WTC11 (cell line): ENCODE data around the gene LARP4B. TPM values are rescaled to one million over a fixed set of nuclear protein-coding genes. Genes with fewer than 3 reads are reported as not detected.

Experiments
- ATAC-seq: fragments of 200-7000 bp; cut with Tn5 transposase; 2 replicates; pipeline ENCODE4 v1.10.0; 2021; ENCODE audit warnings: mild to moderate bottlenecking, moderate library complexity
- CTCF ChIA-PET: fragments of 300-600 bp; sonication (Branson Sonifier 250); formaldehyde crosslinking; loops from one replicate; lab custom pipeline; 2021; ENCODE audit warnings: antibody characterized with exemption; lab: Charles Lee
- POLR2A ChIA-PET: fragments of 350-600 bp; sonication (Branson Sonifier 250); formaldehyde crosslinking; loops from one replicate; lab custom pipeline; 2021; ENCODE audit warnings: antibody characterized with exemption; lab: Charles Lee
- DNase-seq: peaks from one replicate; pipeline ENCODE4 v3.0.0; 2021; ENCODE audit warnings: low spot score
- H3K27ac Mint-ChIP-seq: 2 replicates; pipeline ENCODE4 v1.8.0; 2021; ENCODE audit warnings: mixed read lengths
- H3K27me3 Mint-ChIP-seq: 2 replicates; pipeline ENCODE4 v1.8.0; 2021; ENCODE audit warnings: low read depth, mild to moderate bottlenecking, moderate library complexity, mixed read lengths
- H3K36me3 Mint-ChIP-seq: 2 replicates; pipeline ENCODE4 v1.8.0; 2021; ENCODE audit warnings: mixed read lengths
- H3K4me1 Mint-ChIP-seq: 2 replicates; pipeline ENCODE4 v1.8.0; 2022; ENCODE audit warnings: mixed read lengths
- H3K4me3 Mint-ChIP-seq: 2 replicates; pipeline ENCODE4 v1.8.0; 2021; ENCODE audit warnings: mild to moderate bottlenecking, moderate library complexity, mixed read lengths
- H3K9me3 Mint-ChIP-seq: 2 replicates; pipeline ENCODE4 v1.8.0; 2021; ENCODE audit warnings: mixed read lengths
- AR ChIP-seq: fragments of 250-450 bp; sonication (Bioruptor Pico); IDR thresholded peaks from 2 replicates; pipeline ENCODE4 v1.9.0; 2021; ENCODE audit warnings: mild to moderate bottlenecking
- E2F4 ChIP-seq: sonication (generic); formaldehyde crosslinking; IDR thresholded peaks from 2 replicates; pipeline ENCODE4 v1.8.1; 2022; ENCODE audit warnings: low read depth, mild to moderate bottlenecking, moderate library complexity, missing genetic modification reagents, borderline replicate concordance
- EMX1 ChIP-seq: fragments of 250-450 bp; sonication (Bioruptor Pico); IDR thresholded peaks from 2 replicates; pipeline ENCODE4 v1.8.0; 2021; ENCODE audit warnings: mild to moderate bottlenecking
- HMGA2 ChIP-seq: fragments of 250-450 bp; sonication (Bioruptor Pico); IDR thresholded peaks from 2 replicates; pipeline ENCODE4 v1.4.0; 2021; ENCODE audit warnings: mild to moderate bottlenecking, moderate library complexity
- IRF1 ChIP-seq: sonication (generic); formaldehyde crosslinking; IDR thresholded peaks from 2 replicates; pipeline ENCODE4 v1.8.0; 2023; ENCODE audit warnings: missing genetic modification reagents
- JAZF1 ChIP-seq: fragments of 250-450 bp; sonication (Bioruptor Pico); IDR thresholded peaks from 2 replicates; pipeline ENCODE4 v1.9.0; 2021; ENCODE audit warnings: moderate library complexity, mild to moderate bottlenecking, inconsistent platforms
- MXD4 ChIP-seq: fragments of 250-450 bp; sonication (Bioruptor Pico); IDR thresholded peaks from 2 replicates; pipeline ENCODE4 v1.8.0; 2021; ENCODE audit warnings: mild to moderate bottlenecking, moderate library complexity, borderline replicate concordance
- NFE2L1 ChIP-seq: sonication (generic); formaldehyde crosslinking; IDR thresholded peaks from 2 replicates; pipeline ENCODE4 v1.8.1; 2023; ENCODE audit warnings: missing genetic modification reagents
- NFYB ChIP-seq: sonication (generic); formaldehyde crosslinking; conservative IDR thresholded peaks from 2 replicates; pipeline ENCODE4 v1.8.0; 2022; ENCODE audit warnings: low read depth, missing genetic modification reagents
- PRDM15 ChIP-seq: sonication (generic); formaldehyde crosslinking; IDR thresholded peaks from 2 replicates; pipeline ENCODE4 v1.8.0; 2022; ENCODE audit warnings: missing genetic modification reagents
- PREB ChIP-seq: sonication (generic); formaldehyde crosslinking; IDR thresholded peaks from 2 replicates; pipeline ENCODE4 v1.8.1; 2022; ENCODE audit warnings: mild to moderate bottlenecking, missing genetic modification reagents, moderate library complexity, borderline replicate concordance
- RELA ChIP-seq: sonication (generic); formaldehyde crosslinking; IDR thresholded peaks from 2 replicates; pipeline ENCODE4 v1.8.1; 2022; ENCODE audit warnings: missing genetic modification reagents, mild to moderate bottlenecking, borderline replicate concordance
- SMAD3 ChIP-seq: sonication (generic); formaldehyde crosslinking; IDR thresholded peaks from 2 replicates; pipeline ENCODE4 v1.8.0; 2022; ENCODE audit warnings: missing genetic modification reagents, mild to moderate bottlenecking, borderline replicate concordance
- SP1 ChIP-seq: sonication (generic); formaldehyde crosslinking; conservative IDR thresholded peaks from 2 replicates; pipeline ENCODE4 v1.8.1; 2022; ENCODE audit warnings: missing genetic modification reagents
- USF1 ChIP-seq: sonication (generic); formaldehyde crosslinking; IDR thresholded peaks from 2 replicates; pipeline ENCODE4 v1.8.0; 2022; ENCODE audit warnings: mild to moderate bottlenecking, missing genetic modification reagents
- ZNF263 ChIP-seq: sonication (generic); formaldehyde crosslinking; IDR thresholded peaks from 2 replicates; pipeline ENCODE4 v1.8.1; 2022; ENCODE audit warnings: low read depth, mild to moderate bottlenecking, moderate library complexity, missing genetic modification reagents
- ZNF281 ChIP-seq: sonication (generic); formaldehyde crosslinking; IDR thresholded peaks from 2 replicates; pipeline ENCODE4 v1.8.0; 2023; ENCODE audit warnings: mild to moderate bottlenecking, missing genetic modification reagents
- total RNA-seq: library from RNA; stranded (reverse); gene quantifications from 3 replicates; pipeline ENCODE4 v1.2.3, GENCODE V29; 2021

The LARP4B gene
- total RNA-seq, 1 experiment from 2014 or later = 87.1 TPM

GRCh38 chr10:794382-794956 is 137.0 kb downstream of the LARP4B start:
- Mint-ChIP-seq H3K9me3 (peaks cover 41% of the 10 kb centered on the region), H3K4me1 (no peaks in the 10 kb centered on the region), H3K27me3 (peaks cover 8% of the 10 kb centered on the region), H3K27ac (no peak overlapping the region), H3K36me3 (peaks cover 34% of the 10 kb centered on the region), H3K4me3 (no peak overlapping the region)
- DNase-seq (no peak), ATAC-seq (peak; percentile 74)
- ChIA-PET CTCF (interaction anchor here (0.5 to 1.4 kb wide), 6 partner anchors 10 to 378 kb away, joined by 3 to 5 read pairs (median 4); no protein-coding TSS in a partner anchor), POLR2A (no interaction called here)
- TF ChIP-seq NFE2L1 (CRISPR knock-in tag) (no peak), IRF1 (CRISPR knock-in tag) (no peak), MXD4 (CRISPR knock-in tag) (no peak), EMX1 (no peak), PREB (CRISPR knock-in tag) (no peak), RELA (CRISPR knock-in tag) (no peak), USF1 (CRISPR knock-in tag) (no peak), NFYB (CRISPR knock-in tag) (no peak), PRDM15 (no peak), ZNF281 (CRISPR knock-in tag) (no peak), E2F4 (no peak), ZNF263 (CRISPR knock-in tag) (no peak), AR (no peak), JAZF1 (CRISPR knock-in tag) (no peak), SP1 (no peak), SMAD3 (CRISPR knock-in tag) (no peak), HMGA2 (CRISPR knock-in tag) (no peak)
